SW 1271 (cell line): ENCODE measurements around the gene PANK4.
A peak's percentile ranks its signal among the peaks of the same experiment; 100 is the strongest.
"Not testable (repeated sequence)": the region's sequence is repeated elsewhere in the genome, so short reads cannot be mapped to it uniquely, and the experiment has no call there.

ENCODE experiments used
- DNase-seq, 2 experiments: peaks; one replicate each; lab custom pipeline; 2025; lab: John Stamatoyannopoulos, UW

Gene PANK4

GRCh38 chr1:2558861-2559260 lies 32.5 kb upstream of the PANK4 start:
- DNase-seq = no peak

DNA sequence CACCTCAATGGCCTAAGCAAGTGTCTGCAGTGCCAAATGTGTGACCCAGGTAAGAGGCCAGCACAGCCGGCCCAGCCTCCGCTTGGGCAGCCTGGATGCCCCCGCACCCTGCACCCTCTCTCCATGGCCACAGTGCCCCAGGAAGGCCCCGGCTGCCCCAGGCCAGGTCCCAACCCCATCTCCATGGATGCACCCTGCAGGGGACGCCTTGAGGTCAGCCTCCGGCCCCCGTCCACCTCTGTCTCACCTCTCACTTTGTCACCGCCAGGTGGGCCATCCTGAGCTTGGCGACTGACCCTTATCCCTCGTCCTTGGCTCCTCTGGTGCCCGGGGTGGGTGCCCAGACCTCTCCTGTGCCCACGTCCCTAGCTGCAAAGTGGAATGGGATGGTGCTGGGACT lies 32.0 kb upstream of the PANK4 start:
- no peak for DNase-seq

GRCh38 chr1:2557482-2558400 lies 31.3 kb upstream of the PANK4 start:
- DNase-seq = no peak

DNA sequence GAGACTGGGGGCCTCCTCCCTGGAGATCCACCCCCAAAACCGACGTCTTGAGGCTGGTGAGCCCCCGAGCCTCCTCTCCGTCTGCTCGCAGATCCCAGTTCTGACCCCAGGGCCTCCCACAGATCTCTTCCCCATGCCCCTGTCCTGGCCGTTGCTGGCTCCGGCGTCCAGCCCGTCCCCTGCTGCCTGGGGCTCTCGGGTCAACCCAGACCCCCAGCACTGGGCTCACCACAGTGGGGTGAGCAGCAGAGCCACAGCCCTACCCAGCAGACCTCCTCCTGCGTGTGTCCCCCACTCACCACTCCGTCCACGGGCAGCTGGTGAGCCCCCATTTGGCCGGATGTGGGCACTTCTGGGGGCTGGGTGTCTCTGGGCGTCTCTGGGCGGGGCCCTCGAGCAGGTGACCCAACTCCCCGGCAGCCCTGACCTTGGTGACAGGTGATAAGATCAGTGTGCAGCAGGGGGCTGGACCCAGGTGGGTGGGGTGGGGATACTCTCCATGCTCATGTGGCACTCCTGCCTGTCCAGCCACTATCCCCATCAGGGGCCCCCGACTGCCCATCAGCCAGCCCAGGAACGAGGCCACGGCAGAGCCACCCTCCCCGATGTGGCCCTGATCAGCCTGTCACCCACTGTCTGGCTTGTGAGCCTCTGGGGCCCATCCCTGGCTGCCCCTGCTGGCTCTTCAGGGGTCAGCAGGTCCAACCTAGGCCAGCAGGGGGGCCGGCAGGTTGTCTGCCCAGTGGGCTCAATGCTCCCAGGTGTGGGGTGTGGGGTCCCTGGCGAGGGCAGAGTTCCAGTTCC lies 30.5 kb upstream of the PANK4 start:
- no peak for DNase-seq

DNA sequence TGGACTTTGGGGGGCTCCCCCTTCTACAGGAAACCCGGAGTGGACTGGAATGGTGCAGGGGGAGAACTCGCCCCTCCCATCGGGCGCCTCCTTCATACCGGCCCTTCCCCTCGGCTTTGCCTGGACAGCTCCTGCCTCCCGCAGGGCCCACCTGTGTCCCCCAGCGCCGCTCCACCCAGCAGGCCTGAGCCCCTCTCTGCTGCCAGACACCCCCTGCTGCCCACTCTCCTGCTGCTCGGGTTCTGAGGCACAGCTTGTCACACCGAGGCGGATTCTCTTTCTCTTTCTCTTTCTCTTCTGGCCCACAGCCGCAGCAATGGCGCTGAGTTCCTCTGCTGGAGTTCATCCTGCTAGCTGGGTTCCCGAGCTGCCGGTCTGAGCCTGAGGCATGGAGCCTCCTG lies 29.9 kb upstream of the PANK4 start, which contains the start of gene TNFRSF14:
Gene TNFRSF14, plus strand, starts transcription at position 95 of the 401 bp plus-strand sequence. Its CDS starts 294 bp downstream, at position 389.
- DNase-seq = peak in 1 of 2 experiments; percentile 39

GRCh38 chr1:2555634-2556276 lies 29.4 kb upstream of the PANK4 start:
- DNase-seq = no peak

GRCh38 chr1:2554621-2555387 lies 28.4 kb upstream of the PANK4 start:
- DNase-seq = no peak

DNA sequence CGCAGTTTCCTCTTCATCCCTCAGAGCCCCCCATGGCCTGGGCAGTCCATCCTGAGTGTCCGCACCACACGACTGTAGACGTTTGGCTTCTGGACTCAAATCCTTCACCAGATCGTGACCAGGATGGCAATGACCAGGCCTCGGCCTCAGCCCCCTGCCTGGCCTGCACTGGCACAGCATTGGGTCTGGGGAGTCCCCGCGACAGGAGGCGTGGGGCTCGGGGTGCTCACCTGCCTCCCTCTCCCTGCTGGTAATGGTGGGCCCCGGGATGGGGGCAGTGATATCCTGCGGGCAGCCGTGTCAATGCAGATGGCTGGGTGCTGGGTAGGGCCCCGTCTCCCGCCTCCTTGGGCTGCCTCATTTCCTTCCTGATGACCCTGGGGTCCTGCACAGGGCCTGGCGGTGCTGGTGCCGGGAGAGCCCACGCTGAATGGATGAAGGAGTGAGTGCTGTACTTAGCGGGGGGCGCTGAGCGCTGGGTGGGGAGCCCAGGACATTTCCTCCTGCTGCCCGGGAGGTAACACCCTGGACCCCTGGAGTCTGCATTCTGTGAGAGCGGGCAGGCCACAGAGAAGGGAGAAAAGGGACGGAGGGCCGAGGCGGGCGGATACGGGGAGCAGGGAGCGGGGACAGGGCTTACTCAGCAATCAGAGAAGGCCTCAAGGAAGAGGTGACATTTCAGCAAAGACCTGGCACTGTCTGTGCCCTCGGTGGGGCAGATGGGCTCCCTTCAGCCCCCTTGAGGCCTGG lies 27.6 kb upstream of the PANK4 start:
- DNase-seq = no peak

- DNase-seq = not testable (repeated sequence)
Measured at GRCh38 chr1:2553076-2553475, 26.7 kb upstream of the PANK4 start.

GRCh38 chr1:2552189-2552588 lies 25.8 kb upstream of the PANK4 start:
- DNase-seq = no peak

- not testable (repeated sequence) for DNase-seq
Measured at GRCh38 chr1:2551544-2551943, 25.1 kb upstream of the PANK4 start.

DNA sequence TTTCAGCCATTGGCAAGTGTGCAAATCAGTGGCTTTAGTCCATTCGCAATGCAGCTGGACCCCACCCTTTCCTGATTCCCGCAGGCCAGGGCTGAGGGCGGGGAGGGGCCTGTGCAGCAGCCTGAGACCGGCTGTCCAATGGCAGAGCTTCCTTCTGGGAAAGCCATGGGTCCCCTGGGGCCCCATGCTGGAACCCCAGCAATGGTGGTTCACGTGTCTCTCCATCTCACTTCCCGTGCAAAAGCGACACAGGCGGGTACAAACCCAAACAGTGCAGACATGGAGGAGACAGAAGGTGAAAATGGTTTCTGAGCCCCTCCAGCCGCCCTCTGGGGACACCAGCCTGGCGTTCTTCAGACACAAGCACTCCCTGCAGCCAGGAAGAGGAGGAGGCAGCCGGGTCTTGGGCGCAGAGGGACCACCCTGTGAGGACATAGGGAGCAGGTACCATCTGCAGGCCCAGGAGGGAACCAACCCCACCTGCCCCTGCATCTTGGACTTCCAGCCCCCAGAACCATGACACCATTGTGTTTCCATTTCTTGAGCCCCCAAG lies 24.0 kb upstream of the PANK4 start:
- not testable (repeated sequence) for DNase-seq

DNA sequence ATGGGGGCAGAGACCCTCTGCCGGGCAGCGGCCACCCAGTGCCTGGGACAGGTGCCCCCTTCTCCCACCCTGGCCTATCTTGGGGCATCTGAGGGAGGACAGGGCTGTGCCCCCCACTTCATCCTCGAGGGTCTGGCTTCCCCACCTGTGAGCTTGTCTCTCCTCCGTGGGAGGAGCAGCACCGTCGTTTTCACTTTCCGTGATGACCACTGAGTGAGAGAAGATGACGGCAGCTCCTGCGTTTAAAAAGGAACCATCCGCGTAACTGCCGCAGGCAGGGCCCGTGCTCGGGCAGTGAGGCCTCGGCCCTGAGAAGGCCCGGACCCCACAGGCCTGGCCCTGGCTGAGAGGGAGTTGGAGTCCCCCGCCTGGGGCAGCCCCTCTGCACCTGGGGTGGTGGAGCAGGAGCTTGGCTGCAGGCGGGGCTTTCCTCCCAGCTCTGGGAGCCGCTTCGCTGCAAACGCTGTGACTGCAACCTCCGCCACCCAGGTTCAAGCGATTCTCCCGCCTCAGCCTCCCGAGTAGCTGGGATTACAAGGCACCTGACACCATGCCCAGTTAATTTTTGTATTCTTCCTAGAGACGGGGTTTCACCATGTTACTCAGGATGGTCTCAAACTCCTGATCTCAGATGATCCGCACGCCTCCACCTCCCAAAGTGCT lies 23.1 kb upstream of the PANK4 start:
- DNase-seq = not testable (repeated sequence)

- DNase-seq = peak in 1 of 2 experiments; percentile 42
Measured at GRCh38 chr1:2548068-2548589, 21.7 kb upstream of the PANK4 start.

- DNase-seq = no peak
Measured at GRCh38 chr1:2547210-2548067, 21.0 kb upstream of the PANK4 start.

GRCh38 chr1:2546515-2547209 lies 20.3 kb upstream of the PANK4 start:
- DNase-seq = peak; percentile 70 to 90

DNA sequence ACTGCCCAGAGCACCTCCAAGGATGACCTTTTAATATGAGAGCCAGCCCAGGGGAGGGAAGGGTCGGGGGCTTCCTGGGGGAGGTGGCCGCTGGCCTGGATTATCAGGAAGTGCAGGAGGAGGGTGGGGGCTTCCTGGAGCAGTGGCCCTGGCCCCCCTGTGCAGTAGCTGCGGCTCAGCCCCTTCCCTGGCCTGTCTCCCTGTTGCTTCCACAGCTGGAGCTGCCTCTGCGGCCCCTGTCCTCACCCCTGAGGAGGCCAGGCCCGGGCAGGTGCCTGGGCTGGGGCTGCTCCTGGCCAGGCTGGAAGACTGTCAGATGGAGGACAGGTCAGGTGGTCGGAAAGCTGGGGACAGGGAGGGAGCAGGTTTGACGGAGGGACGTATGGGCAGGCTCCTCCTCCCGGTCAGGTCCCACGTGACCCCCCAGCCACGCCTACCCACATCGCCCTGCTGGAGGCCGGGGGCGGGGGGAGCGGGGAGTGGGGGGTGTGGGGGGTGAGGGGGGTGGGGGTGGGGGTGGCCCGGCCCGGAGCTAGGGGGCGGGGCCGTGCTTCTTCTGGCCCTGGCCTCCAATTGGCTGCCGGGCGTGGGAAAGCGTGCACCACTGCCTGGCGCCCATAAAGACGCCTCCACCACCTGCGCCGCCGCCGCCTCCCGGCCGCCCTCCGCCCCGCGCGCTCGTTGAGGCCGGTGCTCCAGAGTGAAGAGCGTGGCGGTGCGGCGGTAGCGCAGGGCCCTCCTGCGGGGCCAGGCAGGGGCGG lies 19.5 kb upstream of the PANK4 start:
- peak; percentile 49 to 75 for DNase-seq
